ENCODE results near the gene KIAA1217.

DNA sequence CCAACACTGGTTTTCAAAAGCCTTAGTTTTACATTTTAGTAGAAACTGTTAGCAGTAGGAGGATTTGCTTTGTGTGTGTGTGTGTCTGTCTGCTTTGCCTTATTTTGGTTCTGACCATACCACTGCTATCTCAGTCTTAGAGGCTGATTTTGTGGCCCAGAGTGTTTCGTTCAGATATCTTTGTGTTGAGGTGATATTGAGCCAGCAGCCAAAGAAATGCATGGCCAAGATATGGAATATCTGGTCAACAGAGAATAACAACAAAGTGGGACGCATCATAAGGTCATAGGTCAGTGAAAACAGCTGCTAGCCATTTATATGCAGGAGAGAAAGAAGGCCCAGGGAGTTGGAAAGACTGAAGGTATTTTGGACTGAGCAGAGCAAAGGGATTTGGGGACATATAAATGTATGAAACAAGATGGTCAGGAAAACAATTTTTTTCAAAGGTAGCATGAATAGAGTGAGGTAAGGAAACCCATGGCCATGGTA lies 47.7 kb downstream of the KIAA1217 start:
- TF ChIP-seq CTCF (IDR thresholded peaks at IDR 0.05) (no peak), POLR2A (IDR thresholded peaks at IDR 0.05) (no peak)
